BE2C (cell line): ENCODE results near the gene NAPG.
A peak's percentile ranks its signal among the peaks of the same experiment; 100 is the strongest.

Experiments used
- DNase-seq: peaks from one replicate; pipeline ENCODE4 v3.0.0-alpha.2; 2020
- H3K27me3 ChIP-seq: fragments of 250-450 bp; sonication (Bioruptor Pico); 2 replicates; pipeline ENCODE4 v1.5.1; 2020; ENCODE audit warnings: mild to moderate bottlenecking
- H3K36me3 ChIP-seq: fragments of 250-450 bp; sonication (Bioruptor Pico); 2 replicates; pipeline ENCODE4 v1.5.1; 2020; ENCODE audit warnings: mild to moderate bottlenecking
- H3K4me1 ChIP-seq: fragments of 250-450 bp; sonication (Bioruptor Pico); 2 replicates; pipeline ENCODE4 v1.5.1; 2020
- H3K4me3 ChIP-seq: 2 replicates; pipeline ENCODE4 v1.5.1; 2011; ENCODE audit warnings: low read depth, low read length
- H3K9me3 ChIP-seq: fragments of 250-450 bp; sonication (Bioruptor Pico); 2 replicates; pipeline ENCODE4 v1.5.1; 2020
- CTCF ChIP-seq: IDR thresholded peaks from 2 replicates; pipeline ENCODE4 v1.5.1; 2012; ENCODE audit warnings: mild to moderate bottlenecking, low read depth, low read length

NAPG gene

GRCh38 chr18:10518595-10519255, 7.1 kb upstream of the NAPG start:
- H3K4me3 ChIP-seq, result no peak overlapping the region
- H3K27me3 ChIP-seq, result peaks cover 7% of the 10 kb centered on the region
- H3K4me1 ChIP-seq, result no peaks in the 10 kb centered on the region
- H3K9me3 ChIP-seq, result no peaks in the 10 kb centered on the region
- no peaks in the 10 kb centered on the region for H3K36me3 ChIP-seq
- no peak for TF ChIP-seq CTCF
- no peak for DNase-seq

- TF ChIP-seq CTCF, result no peak
- no peak for DNase-seq
- Histone ChIP-seq H3K9me3 (no peaks in the 10 kb centered on the region), H3K4me3 (no peak overlapping the region), H3K27me3 (peaks cover 7% of the 10 kb centered on the region), H3K4me1 (no peaks in the 10 kb centered on the region), H3K36me3 (no peaks in the 10 kb centered on the region)
Measured at GRCh38 chr18:10519366-10519765, 6.5 kb upstream of the NAPG start.

GRCh38 chr18:10519999-10520935, 5.6 kb upstream of the NAPG start:
- H3K9me3 ChIP-seq, result no peaks in the 10 kb centered on the region
- H3K27me3 ChIP-seq, result peaks cover 7% of the 10 kb centered on the region
- H3K4me3 ChIP-seq, result no peak overlapping the region
- peak; percentile 67 for DNase-seq
- H3K36me3 ChIP-seq, result no peaks in the 10 kb centered on the region
- no peaks in the 10 kb centered on the region for H3K4me1 ChIP-seq
- peak; percentile 67 for TF ChIP-seq CTCF

GRCh38 chr18:10521566-10521965, 4.3 kb upstream of the NAPG start:
- no peak for DNase-seq
- H3K4me1 ChIP-seq, result no peaks in the 10 kb centered on the region
- TF ChIP-seq CTCF, result no peak
- peaks cover 7% of the 10 kb centered on the region for H3K27me3 ChIP-seq
- H3K9me3 ChIP-seq, result no peaks in the 10 kb centered on the region
- H3K36me3 ChIP-seq, result no peaks in the 10 kb centered on the region
- H3K4me3 ChIP-seq, result no peak overlapping the region

- H3K9me3 ChIP-seq, result no peaks in the 10 kb centered on the region
- H3K4me1 ChIP-seq, result no peaks in the 10 kb centered on the region
- H3K4me3 ChIP-seq, result no peak overlapping the region
- no peaks in the 10 kb centered on the region for H3K36me3 ChIP-seq
- DNase-seq, result no peak
- no peak for TF ChIP-seq CTCF
- H3K27me3 ChIP-seq, result peaks cover 7% of the 10 kb centered on the region
Measured at GRCh38 chr18:10522574-10522973, 3.3 kb upstream of the NAPG start.

- Histone ChIP-seq H3K9me3 (no peaks in the 10 kb centered on the region), H3K27me3 (peaks cover 7% of the 10 kb centered on the region), H3K4me1 (no peaks in the 10 kb centered on the region), H3K4me3 (no peak overlapping the region), H3K36me3 (no peaks in the 10 kb centered on the region)
- TF ChIP-seq CTCF, result no peak
- no peak for DNase-seq
Measured at GRCh38 chr18:10523544-10523943, 2.3 kb upstream of the NAPG start.
